Measurements from ENCODE around the gene JARID2.

DNA sequence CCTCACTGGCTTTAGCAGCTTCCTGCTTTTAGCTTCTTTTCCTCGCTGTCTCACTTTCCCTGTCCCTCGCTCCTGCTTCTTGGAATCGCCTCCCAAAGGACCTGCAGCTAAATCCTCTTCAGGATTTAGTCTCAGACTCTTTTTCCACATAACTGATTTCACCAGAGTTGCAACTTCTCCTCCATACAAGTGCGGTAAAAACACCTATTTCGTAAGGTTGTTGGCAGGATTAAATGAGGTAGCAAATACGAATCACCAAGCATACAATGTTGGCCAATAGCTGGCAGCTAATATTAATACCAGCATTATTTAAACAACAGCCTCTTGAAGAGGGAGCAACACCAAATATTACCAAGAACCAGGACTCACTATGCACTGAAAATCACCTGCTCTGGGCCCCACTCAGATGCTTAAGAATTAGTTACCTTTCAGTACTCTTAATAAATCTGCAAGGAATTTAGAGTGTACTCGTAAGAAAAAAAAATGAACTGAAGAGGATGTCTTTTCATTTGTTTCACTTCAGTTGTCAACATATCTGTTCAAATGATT is 293.9 kb downstream of the JARID2 start:
- TF ChIP-seq, protein P1, sequence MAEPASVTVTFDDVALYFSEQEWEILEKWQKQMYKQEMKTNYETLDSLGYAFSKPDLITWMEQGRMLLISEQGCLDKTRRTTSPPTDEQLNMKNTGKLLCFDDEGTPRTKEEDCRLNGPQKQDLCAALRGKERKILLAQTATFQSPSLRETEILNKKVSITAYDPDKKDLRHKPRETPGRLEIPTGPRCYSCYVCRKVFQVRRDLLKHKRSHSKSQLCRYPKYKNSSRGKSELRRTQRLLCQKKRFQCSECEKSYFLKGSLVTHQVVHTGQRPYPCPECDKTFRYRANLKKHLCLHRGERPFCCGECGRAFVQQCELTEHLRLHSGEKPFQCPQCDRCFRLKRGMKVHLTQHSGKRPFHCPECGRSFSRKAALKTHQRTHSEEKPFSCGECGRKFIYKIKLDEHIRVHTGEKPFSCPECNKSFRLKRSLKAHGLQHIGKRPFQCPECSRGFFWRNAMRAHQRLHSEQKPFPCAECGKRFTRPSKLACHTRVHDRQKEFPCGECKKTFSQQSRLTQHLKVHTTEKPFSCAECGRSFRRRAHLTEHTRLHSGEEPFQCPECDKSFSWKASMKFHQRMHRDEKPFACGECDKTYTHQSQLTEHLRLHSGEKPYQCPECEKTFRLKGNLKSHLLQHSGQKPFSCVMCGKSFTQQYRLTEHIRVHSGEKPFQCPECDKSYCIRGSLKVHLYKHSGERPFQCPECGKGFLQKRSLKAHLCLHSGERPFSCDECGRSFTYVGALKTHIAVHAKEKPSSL (CRISPR knock-in tag; conservative IDR thresholded peaks at IDR 0.05) = no peak
- TF ChIP-seq ZNF121 (CRISPR knock-in tag; IDR thresholded peaks at IDR 0.05) = no peak
- TF ChIP-seq, protein P2, sequence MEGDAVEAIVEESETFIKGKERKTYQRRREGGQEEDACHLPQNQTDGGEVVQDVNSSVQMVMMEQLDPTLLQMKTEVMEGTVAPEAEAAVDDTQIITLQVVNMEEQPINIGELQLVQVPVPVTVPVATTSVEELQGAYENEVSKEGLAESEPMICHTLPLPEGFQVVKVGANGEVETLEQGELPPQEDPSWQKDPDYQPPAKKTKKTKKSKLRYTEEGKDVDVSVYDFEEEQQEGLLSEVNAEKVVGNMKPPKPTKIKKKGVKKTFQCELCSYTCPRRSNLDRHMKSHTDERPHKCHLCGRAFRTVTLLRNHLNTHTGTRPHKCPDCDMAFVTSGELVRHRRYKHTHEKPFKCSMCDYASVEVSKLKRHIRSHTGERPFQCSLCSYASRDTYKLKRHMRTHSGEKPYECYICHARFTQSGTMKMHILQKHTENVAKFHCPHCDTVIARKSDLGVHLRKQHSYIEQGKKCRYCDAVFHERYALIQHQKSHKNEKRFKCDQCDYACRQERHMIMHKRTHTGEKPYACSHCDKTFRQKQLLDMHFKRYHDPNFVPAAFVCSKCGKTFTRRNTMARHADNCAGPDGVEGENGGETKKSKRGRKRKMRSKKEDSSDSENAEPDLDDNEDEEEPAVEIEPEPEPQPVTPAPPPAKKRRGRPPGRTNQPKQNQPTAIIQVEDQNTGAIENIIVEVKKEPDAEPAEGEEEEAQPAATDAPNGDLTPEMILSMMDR (IDR thresholded peaks at IDR 0.05) = no peak
- TF ChIP-seq KAT7 (CRISPR knock-in tag; IDR thresholded peaks at IDR 0.05; ENCODE audit: borderline replicate concordance) = no peak
- no peak for TF ChIP-seq E2F5 (CRISPR knock-in tag; IDR thresholded peaks at IDR 0.05)
- no peak for TF ChIP-seq NR2C2 (CRISPR knock-in tag; IDR thresholded peaks at IDR 0.05)
- TF ChIP-seq SMAD3 (CRISPR knock-in tag; IDR thresholded peaks at IDR 0.05; ENCODE audit: borderline replicate concordance) = no peak
- TF ChIP-seq ATF3 (CRISPR knock-in tag; conservative IDR thresholded peaks at IDR 0.05) = no peak
- no peak for TF ChIP-seq CREB1 (CRISPR knock-in tag; IDR thresholded peaks at IDR 0.05)
- no peak for TF ChIP-seq ZNF263 (CRISPR knock-in tag; IDR thresholded peaks at IDR 0.05; ENCODE audit: low read depth)
- no peak for TF ChIP-seq JAZF1 (CRISPR knock-in tag; IDR thresholded peaks at IDR 0.05)
- no peak for TF ChIP-seq ESRRA (CRISPR knock-in tag; IDR thresholded peaks at IDR 0.05; ENCODE audit: borderline replicate concordance)

Data from WTC11 (cell line).